NT2/D1 (cell line): Measurements from ENCODE around the gene ESRRG.

ENCODE experiments used
- SUZ12 ChIP-seq: IDR thresholded peaks from 2 replicates; pipeline ENCODE4 v1.6.1; 2011; ENCODE audit not compliant: insufficient read length, insufficient read depth; ENCODE audit errors: extremely low read depth
- YY1 ChIP-seq: IDR thresholded peaks from 2 replicates; pipeline ENCODE4 v1.6.1; 2011; ENCODE audit not compliant: insufficient read length, insufficient read depth
- ZNF274 ChIP-seq: IDR thresholded peaks from 2 replicates; pipeline ENCODE4 v1.6.1; 2011; ENCODE audit warnings: mild to moderate bottlenecking, low read depth, low read length

DNA sequence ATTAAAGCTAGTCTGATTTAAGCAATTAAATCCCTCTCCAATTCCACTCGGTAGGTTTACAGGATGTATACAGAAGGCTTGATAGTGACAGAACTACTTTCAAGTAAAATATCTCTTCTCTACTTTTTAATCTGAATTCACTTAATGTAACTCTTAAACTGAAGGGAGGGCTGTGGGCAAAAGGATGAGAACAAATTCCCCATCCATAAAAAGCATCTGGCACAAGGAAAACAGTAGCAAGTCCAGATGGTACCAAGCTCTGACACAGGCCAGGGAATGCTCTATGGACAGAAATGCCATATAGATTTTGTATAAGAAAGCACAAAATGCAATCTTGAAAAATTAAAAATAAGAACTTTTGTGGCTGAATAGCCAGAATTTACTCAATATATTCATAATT is 246.9 kb downstream of the ESRRG start:
- TF ChIP-seq SUZ12 (no peak), YY1 (no peak), ZNF274 (no peak)
